IMR-90 (cell line): Measurements from ENCODE around the gene EML6. TPM values are rescaled to one million over a fixed set of nuclear protein-coding genes. Genes with fewer than 3 reads are reported as not detected.

Experiments used
- ATAC-seq: fragments of 200-7000 bp; cut with Tn5 transposase; 2 replicates; pipeline ENCODE4 v1.9.1; 2020; ENCODE audit warnings: low read depth, mild to moderate bottlenecking, moderate library complexity
- BruUV-seq: library from RNA; stranded (reverse); fragments of 400-500 nt; replicated peaks from 2 replicates; lab custom pipeline; 2021; lab: Mats Ljungman, UMichigan
- CTCF ChIA-PET: fragments of 300-600 bp; formaldehyde crosslinking; extraction: SDS; loops from one replicate; lab custom pipeline; 2021; ENCODE audit warnings: antibody characterized with exemption; lab: Yijun Ruan, JAX
- POLR2A ChIA-PET: fragments of 300-600 bp; sonication (Branson Sonifier 250); formaldehyde crosslinking; loops from one replicate; lab custom pipeline; 2022; ENCODE audit warnings: antibody characterized with exemption; ENCODE audit not compliant: unreplicated experiment; lab: Charles Lee
- DNase-seq: peaks from one replicate; pipeline ENCODE4 v3.0.0; 2013
- H2AFZ ChIP-seq: replicated peaks from 2 replicates; pipeline ENCODE3; 2013; ENCODE audit warnings: low read length, mild to moderate bottlenecking; ENCODE audit not compliant: poor library complexity
- H2AK5ac ChIP-seq: 2 replicates; pipeline ENCODE4 v1.6.1; 2013; ENCODE audit warnings: low read depth, low read length, inconsistent platforms
- H2AK9ac ChIP-seq: replicated peaks from 2 replicates; pipeline ENCODE3; 2013; ENCODE audit warnings: mild to moderate bottlenecking, low read depth, low read length, moderate library complexity; ENCODE audit not compliant: poor library complexity
- H2BK120ac ChIP-seq: 2 replicates; pipeline ENCODE4 v1.6.1; 2013; ENCODE audit warnings: low read depth, low read length, inconsistent platforms
- H2BK15ac ChIP-seq: 3 replicates; pipeline ENCODE4 v1.6.1; 2013; ENCODE audit warnings: low read depth, low read length, inconsistent platforms
- H2BK20ac ChIP-seq: 2 replicates; pipeline ENCODE4 v1.6.1; 2013; ENCODE audit warnings: low read depth, mild to moderate bottlenecking, inconsistent platforms, low read length, moderate library complexity
- H2BK5ac ChIP-seq: 2 replicates; pipeline ENCODE4 v1.6.1; 2013; ENCODE audit warnings: mild to moderate bottlenecking, low read depth, low read length, inconsistent platforms; ENCODE audit not compliant: poor library complexity, severe bottlenecking
- H3K14ac ChIP-seq: replicated peaks from 2 replicates; pipeline ENCODE4 v1.6.1; 2013; ENCODE audit warnings: low read depth, low read length, inconsistent platforms
- H3K18ac ChIP-seq: 2 replicates; pipeline ENCODE4 v1.6.1; 2013; ENCODE audit warnings: low read depth, low read length, control low read depth
- H3K23ac ChIP-seq: 2 replicates; pipeline ENCODE4 v1.6.1; 2013; ENCODE audit warnings: low read depth, low read length, inconsistent platforms
- H3K27ac ChIP-seq: 2 replicates; pipeline ENCODE4 v1.5.1; 2013; ENCODE audit warnings: mild to moderate bottlenecking, control low read depth, low read length; ENCODE audit not compliant: insufficient read depth
- H3K27me3 ChIP-seq: 2 replicates; pipeline ENCODE4 v1.6.1; 2013; ENCODE audit warnings: low read length; ENCODE audit not compliant: control insufficient read depth, insufficient read depth
- H3K36me3 ChIP-seq: 2 replicates; pipeline ENCODE4 v1.6.1; 2013; ENCODE audit warnings: low read length, mixed read lengths; ENCODE audit not compliant: control insufficient read depth, insufficient read depth
- H3K4ac ChIP-seq: 2 replicates; pipeline ENCODE4 v1.6.1; 2013; ENCODE audit warnings: low read depth, low read length, inconsistent platforms
- H3K4me1 ChIP-seq: 2 replicates; pipeline ENCODE4 v1.6.1; 2013; ENCODE audit warnings: low read length, mixed read lengths; ENCODE audit not compliant: control insufficient read depth, insufficient read depth
- H3K4me2 ChIP-seq: 2 replicates; pipeline ENCODE4 v1.6.1; 2013; ENCODE audit warnings: low read depth, mild to moderate bottlenecking, control low read depth, low read length, moderate library complexity
- H3K4me3 ChIP-seq: 2 replicates; pipeline ENCODE4 v1.5.1; 2013; ENCODE audit warnings: low read depth, mild to moderate bottlenecking, control low read depth, low read length, moderate library complexity; ENCODE audit not compliant: insufficient read depth
- H3K56ac ChIP-seq: 2 replicates; pipeline ENCODE4 v1.6.1; 2013; ENCODE audit warnings: low read length, inconsistent platforms; ENCODE audit not compliant: insufficient read depth; ENCODE audit errors: extremely low read depth
- H3K79me1 ChIP-seq, 2 experiments: 2 replicates each; pipeline ENCODE4 v1.6.1; 2013; ENCODE audit warnings: low read length in 2 of 2, inconsistent platforms in 1 of 2, low read depth in 1 of 2
- H3K9ac ChIP-seq: 2 replicates; pipeline ENCODE4 v1.6.1; 2013; ENCODE audit warnings: low read depth, low read length, control low read depth
- H3K9me1 ChIP-seq: 2 replicates; pipeline ENCODE4 v1.6.1; 2013; ENCODE audit warnings: low read length, inconsistent platforms; ENCODE audit not compliant: insufficient read depth
- H3K9me3 ChIP-seq: 2 replicates; pipeline ENCODE4 v1.6.1; 2013; ENCODE audit warnings: low read length; ENCODE audit not compliant: control insufficient read depth, insufficient read depth
- H4K20me1 ChIP-seq: 2 replicates; pipeline ENCODE4 v1.6.1; 2013; ENCODE audit warnings: low read length, inconsistent platforms; ENCODE audit not compliant: insufficient read depth
- H4K5ac ChIP-seq: 2 replicates; pipeline ENCODE4 v1.6.1; 2013; ENCODE audit warnings: mild to moderate bottlenecking, low read depth, low read length, control low read depth
- H4K8ac ChIP-seq, 2 experiments: 2 replicates each; pipeline ENCODE4 v1.6.1; 2013; ENCODE audit warnings: low read depth in 2 of 2, low read length in 2 of 2, control low read depth in 1 of 2, inconsistent platforms in 1 of 2
- H4K91ac ChIP-seq: 2 replicates; pipeline ENCODE4 v1.6.1; 2013; ENCODE audit warnings: low read depth, low read length, inconsistent platforms; ENCODE audit not compliant: insufficient read depth
- BHLHE40 ChIP-seq: fragments of 150-350 bp; IDR thresholded peaks from 2 replicates; pipeline ENCODE4 v1.6.1; 2016; ENCODE audit warnings: mild to moderate bottlenecking, low read depth, low read length
- CEBPB ChIP-seq: IDR thresholded peaks from 2 replicates; pipeline ENCODE4 v1.6.1; 2012; ENCODE audit warnings: low read depth, low read length, improper control_type of control experiment
- CHD1 ChIP-seq: IDR thresholded peaks from 2 replicates; pipeline ENCODE4 v1.6.1; 2012; ENCODE audit warnings: low read depth, low read length, improper control_type of control experiment
- CTCF ChIP-seq: conservative IDR thresholded peaks from 2 replicates; pipeline ENCODE4 v1.5.1; 2012; ENCODE audit warnings: mild to moderate bottlenecking, low read depth, low read length, improper control_type of control experiment
- ELK1 ChIP-seq: fragments of 150-350 bp; IDR thresholded peaks from 2 replicates; pipeline ENCODE4 v1.6.1; 2016; ENCODE audit warnings: low read depth, mild to moderate bottlenecking, low read length, moderate library complexity, borderline replicate concordance
- FOS ChIP-seq: fragments of 150-350 bp; IDR thresholded peaks from 2 replicates; pipeline ENCODE4 v1.6.1; 2016; ENCODE audit warnings: low read depth, low read length
- MAFK ChIP-seq: IDR thresholded peaks from 2 replicates; pipeline ENCODE4 v1.6.1; 2012; ENCODE audit warnings: low read depth, low read length, improper control_type of control experiment
- MAZ ChIP-seq: IDR thresholded peaks from 2 replicates; pipeline ENCODE4 v1.6.1; 2012; ENCODE audit warnings: low read depth, mild to moderate bottlenecking, low read length, improper control_type of control experiment, moderate library complexity, borderline replicate concordance
- MXI1 ChIP-seq: IDR thresholded peaks from 2 replicates; pipeline ENCODE4 v1.6.1; 2012; ENCODE audit warnings: low read depth, mild to moderate bottlenecking, low read length, moderate library complexity, borderline replicate concordance
- NFE2L2 ChIP-seq: fragments of 150-350 bp; IDR thresholded peaks from 2 replicates; pipeline ENCODE4 v1.6.1; 2016; ENCODE audit warnings: low read depth, mild to moderate bottlenecking, low read length
- POLR2A ChIP-seq: IDR thresholded peaks from 2 replicates; pipeline ENCODE4 v1.6.1; 2012; ENCODE audit warnings: mild to moderate bottlenecking, low read depth, low read length
- RAD21 ChIP-seq: IDR thresholded peaks from 2 replicates; pipeline ENCODE4 v1.6.1; 2012; ENCODE audit warnings: low read length, improper control_type of control experiment
- RCOR1 ChIP-seq: IDR thresholded peaks from 2 replicates; pipeline ENCODE4 v1.6.1; 2012; ENCODE audit warnings: mild to moderate bottlenecking, low read length, improper control_type of control experiment; ENCODE audit not compliant: insufficient replicate concordance
- RFX5 ChIP-seq: IDR thresholded peaks from 2 replicates; pipeline ENCODE4 v1.8.0; 2012; ENCODE audit warnings: low read depth, mild to moderate bottlenecking, low read length, moderate library complexity
- SMC3 ChIP-seq: fragments of 150-350 bp; IDR thresholded peaks from 2 replicates; pipeline ENCODE4 v1.6.1; 2016; ENCODE audit warnings: low read depth, mild to moderate bottlenecking, antibody characterized with exemption, low read length, moderate library complexity
- USF2 ChIP-seq: fragments of 150-350 bp; IDR thresholded peaks from 2 replicates; pipeline ENCODE4 v1.6.1; 2017; ENCODE audit warnings: mild to moderate bottlenecking, antibody characterized with exemption, low read length, low read depth
- WGBS, 2 experiments: methylation state at CpG; one replicate each; pipeline versions ENCODE4 v1.1.5 to v1.1.7; 2013; ENCODE audit warnings: missing lambda C conversion rate in 2 of 2; ENCODE audit not compliant: insufficient read length in 1 of 2; ENCODE audit errors: extremely low coverage in 2 of 2; 5-methylcytosine and 5-hydroxymethylcytosine counted together
- dilution Hi-C: fragments of 300-500 bp; cut with HindIII; formaldehyde crosslinking; loops from one replicate; pipeline ENCODE4 v1.14.3; 2018; ENCODE audit warnings: low sequenced_read_pairs; ENCODE audit not compliant: unreplicated experiment
- in situ Hi-C: fragments of 300-500 bp; cut with MboI; formaldehyde crosslinking; loops from 3 replicates; pipeline ENCODE4 v1.14.3; 2019; ENCODE audit warnings: low sequenced_read_pairs, inconsistent platforms, mixed read lengths
- intact Hi-C: fragments of 100-400 bp; cut with micrococcal nuclease; formaldehyde crosslinking; loops from 2 replicates; pipeline ENCODE4 v1.10.0; 2022
- polyA plus RNA-seq, 3 experiments: library from polyadenylated mRNA; depleted of rRNA; stranded (reverse); fragments of >200 nt; gene quantifications; 2 replicates each; pipeline ENCODE4 v1.2.3, GENCODE V29; 2012; ENCODE audit warnings: low replicate concordance in 1 of 3
- total RNA-seq: library from RNA; depleted of rRNA; stranded (reverse); fragments of >200 nt; gene quantifications from 2 replicates; pipeline ENCODE4 v1.2.3, GENCODE V29; 2012

The EML6 gene
- total and polyA plus RNA-seq, 2 of the 4 experiments (the other 2 are of a cell fraction), result 0.18 to 0.19 TPM

- no peak overlapping the region for H4K8ac ChIP-seq
- POLR2A ChIA-PET, result no interaction called here
- in situ Hi-C loops, result no loop called here
- no peaks in the 10 kb centered on the region for H3K79me1 ChIP-seq
- H3K36me3 ChIP-seq, result no peaks in the 10 kb centered on the region
- no peak overlapping the region for H3K4me2 ChIP-seq
- H3K27ac ChIP-seq, result no peak overlapping the region
- no peak overlapping the region for H2BK5ac ChIP-seq
- H3K27me3 ChIP-seq, result peaks cover 14% of the 10 kb centered on the region
- no peak overlapping the region for H4K5ac ChIP-seq
- dilution Hi-C loops, result no loop called here
- intact Hi-C loops, result no loop called here
- DNase-seq (no peak), ATAC-seq (no peak)
- H3K4me3 ChIP-seq, result no peak overlapping the region
- CTCF ChIA-PET, result interaction anchor here (0.6 kb wide), 1 partner anchor 9 kb away, joined by 4 read pairs; no protein-coding TSS in a partner anchor
- H3K56ac ChIP-seq, result no peak overlapping the region
- no peak overlapping the region for H3K14ac ChIP-seq
- TF ChIP-seq MXI1, result no peak
- TF ChIP-seq CEBPB, result no peak
- no peak for TF ChIP-seq BHLHE40
- TF ChIP-seq FOS, result no peak
- TF ChIP-seq RAD21, result no peak
- no peak for TF ChIP-seq MAFK
- TF ChIP-seq CHD1, result no peak
- TF ChIP-seq USF2, result no peak
- TF ChIP-seq SMC3, result no peak
- TF ChIP-seq ELK1, result no peak
- TF ChIP-seq RCOR1, result no peak
- TF ChIP-seq MAZ, result no peak
- TF ChIP-seq NFE2L2, result no peak
- TF ChIP-seq CTCF, result no peak
- TF ChIP-seq POLR2A, result no peak
- TF ChIP-seq RFX5, result no peak
- no peak overlapping the region for H3K18ac ChIP-seq
- no peak overlapping the region for H2AFZ ChIP-seq
- no peak overlapping the region for H2BK120ac ChIP-seq
- H2BK15ac ChIP-seq, result no peak overlapping the region
- H4K20me1 ChIP-seq, result no peaks in the 10 kb centered on the region
- no TSS peak for BruUV-seq
- H3K9me1 ChIP-seq, result no peaks in the 10 kb centered on the region
- H2BK20ac ChIP-seq, result no peak overlapping the region
- H3K23ac ChIP-seq, result no peak overlapping the region
- 86% methylated on average over 1 of the region's 3 CpGs; no CpG with 5 or more reads in 1 of the 2 experiments for WGBS, 2 experiments
- no peak overlapping the region for H4K91ac ChIP-seq
- H3K9ac ChIP-seq, result no peak overlapping the region
- H3K4me1 ChIP-seq, result no peaks in the 10 kb centered on the region
- no peak overlapping the region for H3K4ac ChIP-seq
- no peaks in the 10 kb centered on the region for H3K9me3 ChIP-seq
- no peak overlapping the region for H2AK5ac ChIP-seq
- no peak overlapping the region for H2AK9ac ChIP-seq
Measured at GRCh38 chr2:54791831-54792230, 68.4 kb downstream of the EML6 start.
